HG03521 (cell line): ENCODE measurements around the gene SPRED1.
"Not testable (repeated sequence)": the region's sequence is repeated elsewhere in the genome, so short reads cannot be mapped to it uniquely, and the experiment has no call there.

Source experiments
- ATAC-seq: cut with Tn5 transposase; IDR thresholded peaks from one replicate; pipeline ENCODE4 v1.9.1; 2021; ENCODE audit warnings: mild to moderate bottlenecking, moderate library complexity; ENCODE audit not compliant: unreplicated experiment

Gene SPRED1

DNA sequence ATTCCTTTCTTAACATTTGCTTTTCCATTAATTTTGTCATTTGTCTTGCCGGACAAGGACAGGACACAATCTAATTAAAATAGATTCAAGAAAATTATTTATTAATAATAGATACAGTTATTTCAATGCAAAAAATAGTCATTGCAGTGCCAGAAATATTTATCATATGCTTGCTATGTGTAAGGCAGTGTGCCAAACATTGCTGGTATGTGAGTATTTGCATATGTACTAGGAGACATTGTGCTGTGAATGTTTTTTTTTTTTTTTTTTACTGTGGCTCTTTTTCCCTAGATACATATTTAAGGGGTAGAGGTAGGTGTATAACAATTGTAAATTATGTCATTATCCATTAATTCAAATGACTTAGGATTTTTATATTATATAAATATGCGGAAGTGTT, 23.3 kb downstream of the SPRED1 start:
- ATAC-seq: no peak

DNA sequence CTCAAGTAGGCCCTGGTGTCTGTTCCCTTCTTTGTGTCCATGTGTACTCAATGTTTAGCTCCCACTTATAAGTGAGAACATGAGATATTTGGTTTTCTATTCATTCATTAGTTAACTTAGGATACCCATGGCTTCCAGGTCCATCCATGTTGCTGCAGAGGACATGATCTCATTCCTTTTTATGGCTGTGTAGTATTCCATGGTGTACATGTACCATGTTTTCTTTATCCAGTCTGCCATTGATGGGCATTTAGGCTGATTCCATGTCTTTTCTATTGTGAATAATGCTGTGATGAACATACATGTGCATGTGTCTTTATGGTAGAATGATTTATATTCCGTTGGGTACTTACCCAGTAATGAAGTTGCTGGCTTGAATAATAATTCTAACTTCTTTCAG, 24.6 kb downstream of the SPRED1 start:
- not testable (repeated sequence) for ATAC-seq

DNA sequence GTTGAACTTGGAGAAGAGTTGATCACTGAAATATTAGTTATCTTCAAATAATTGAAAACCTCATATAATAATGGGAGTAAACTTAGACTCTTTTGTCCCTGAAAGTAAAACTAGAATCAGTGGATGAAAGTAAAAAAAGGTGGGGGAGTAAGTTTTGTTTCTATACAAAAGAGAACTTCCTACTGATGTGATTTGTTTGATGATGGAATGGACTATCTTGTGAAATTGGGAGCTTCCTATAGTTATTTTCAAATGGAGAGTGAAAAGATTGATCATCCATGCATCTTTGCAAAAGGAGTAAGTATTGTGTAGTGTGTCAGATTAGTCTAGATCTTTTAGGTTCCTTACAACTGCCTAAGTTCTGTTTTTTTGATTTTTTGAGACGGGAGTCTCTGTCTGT, 28.4 kb downstream of the SPRED1 start:
- no peak for ATAC-seq

DNA sequence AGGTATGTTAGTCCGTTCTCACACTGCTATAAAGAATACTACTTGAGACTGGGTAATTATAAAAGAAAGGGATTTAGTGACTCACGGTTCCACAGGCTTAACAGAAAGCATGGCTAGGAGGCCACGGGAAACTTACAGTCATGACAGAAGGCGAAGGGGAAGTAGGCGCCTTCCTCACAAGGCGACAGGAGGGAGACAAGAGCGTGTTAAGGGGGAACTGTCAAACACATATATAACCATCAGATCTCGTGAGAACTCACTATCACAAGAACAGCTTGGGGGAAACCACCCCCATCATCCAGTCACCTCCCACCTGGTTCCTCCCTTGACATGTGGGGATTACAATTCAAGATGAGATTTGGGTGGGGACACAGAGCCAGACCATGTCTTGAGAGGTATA, 30.4 kb downstream of the SPRED1 start:
- ATAC-seq: no peak

DNA sequence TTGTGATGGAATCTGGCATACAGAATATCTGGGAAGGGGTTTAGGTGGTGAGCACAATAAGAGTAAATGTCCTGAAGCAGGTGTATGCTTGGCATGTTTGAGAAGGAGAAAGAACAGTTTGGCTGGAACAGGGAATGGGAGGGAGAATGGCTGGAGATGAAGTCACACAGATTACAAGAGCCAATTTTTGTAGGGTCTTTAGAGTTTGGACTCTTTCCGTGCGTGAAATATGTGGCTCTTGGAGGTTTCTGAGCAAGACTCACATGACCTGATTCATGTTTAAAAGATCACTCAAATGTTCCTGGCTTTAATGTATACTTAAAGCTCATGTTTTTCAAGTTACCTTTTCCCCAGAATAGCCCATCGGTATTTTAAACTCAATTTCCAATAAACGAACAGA, 32.8 kb downstream of the SPRED1 start:
- ATAC-seq: no peak

DNA sequence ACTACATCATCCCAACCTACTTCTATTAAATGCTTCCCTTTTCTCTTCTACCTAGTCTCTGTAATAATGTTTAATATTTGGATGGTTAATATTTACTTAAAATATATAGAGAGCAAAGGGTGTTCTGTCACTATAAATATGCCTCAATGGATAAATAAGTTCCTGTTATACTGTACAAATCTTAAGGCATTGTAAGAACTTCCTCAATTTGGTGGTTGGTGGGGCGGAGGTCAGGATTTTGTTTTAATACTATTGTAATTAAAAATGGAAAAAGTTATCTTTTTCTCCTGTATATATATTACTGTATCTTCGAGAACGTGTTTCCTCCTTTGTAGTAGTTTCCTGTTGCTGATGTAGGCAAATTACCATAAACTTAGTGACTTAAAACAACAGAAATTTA, 41.5 kb downstream of the SPRED1 start:
- ATAC-seq: no peak

DNA sequence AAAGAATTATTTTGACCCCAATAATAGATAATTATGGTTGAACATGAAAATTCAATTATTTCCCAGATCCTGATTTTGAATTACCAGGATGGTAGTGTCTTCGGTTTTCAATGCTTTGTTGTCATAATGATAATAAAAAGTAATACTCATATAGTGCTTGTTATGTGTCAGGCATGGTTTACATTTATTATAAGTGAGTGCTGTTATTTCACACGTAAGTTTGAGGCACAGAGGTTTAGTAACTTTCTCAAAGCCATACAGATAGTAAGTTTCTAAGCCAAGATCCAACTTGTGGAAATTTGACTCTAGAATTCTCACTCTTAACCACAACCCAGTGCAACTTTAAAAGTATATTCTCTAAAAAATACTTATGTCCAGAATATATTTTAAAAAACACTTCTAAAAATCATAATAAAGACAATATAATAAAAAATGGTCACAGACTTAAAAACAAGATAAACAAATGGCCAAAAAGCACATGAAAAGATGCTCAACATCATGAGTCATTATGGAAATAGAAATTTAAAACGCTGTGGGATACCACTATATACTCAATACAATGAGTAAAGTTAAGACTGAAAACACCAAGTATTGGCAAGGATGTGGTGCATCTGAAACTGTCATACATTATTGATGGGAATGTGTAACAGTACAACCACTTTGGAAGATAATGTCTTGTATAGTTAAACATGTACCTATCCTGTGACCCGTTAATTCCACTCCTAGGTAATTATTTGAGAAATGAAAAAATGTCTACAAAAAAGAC, 45.2 kb downstream of the SPRED1 start:
- ATAC-seq: no peak

DNA sequence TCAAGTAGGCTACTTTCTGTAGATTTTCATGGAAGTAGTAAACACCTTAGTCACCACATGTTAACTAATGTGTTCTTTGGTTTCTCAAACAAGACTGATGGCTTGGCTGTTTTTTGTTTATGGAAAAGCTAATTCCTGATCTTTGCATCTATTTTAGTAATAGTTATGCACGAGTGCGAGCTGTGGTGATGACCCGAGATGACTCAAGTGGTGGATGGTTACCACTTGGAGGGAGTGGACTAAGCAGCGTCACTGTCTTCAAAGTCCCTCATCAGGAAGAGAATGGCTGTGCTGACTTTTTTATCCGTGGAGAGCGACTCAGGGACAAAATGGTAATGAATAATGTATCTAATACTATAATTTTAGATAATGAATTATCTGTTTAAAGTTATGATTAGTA, 46.6 kb downstream of the SPRED1 start:
- no peak for ATAC-seq

DNA sequence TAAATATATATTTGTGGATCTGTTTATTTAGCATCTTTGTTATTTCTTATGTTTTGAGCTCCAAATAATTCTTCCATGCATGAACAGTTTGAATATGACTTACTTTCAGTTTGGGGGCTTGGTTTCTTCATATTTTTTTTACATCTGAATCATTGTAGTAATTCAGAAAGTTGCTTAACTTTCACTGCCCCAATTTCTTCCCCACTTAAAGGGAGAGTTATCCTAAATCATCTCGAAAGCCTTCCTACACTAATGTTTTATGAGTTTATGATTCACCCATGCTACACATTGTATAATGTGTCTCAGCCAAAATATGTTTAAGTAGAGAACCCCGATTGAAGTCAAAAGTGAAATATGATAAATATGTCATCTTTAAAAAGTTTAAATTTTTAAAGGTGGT, 47.8 kb downstream of the SPRED1 start:
- ATAC-seq: no peak

DNA sequence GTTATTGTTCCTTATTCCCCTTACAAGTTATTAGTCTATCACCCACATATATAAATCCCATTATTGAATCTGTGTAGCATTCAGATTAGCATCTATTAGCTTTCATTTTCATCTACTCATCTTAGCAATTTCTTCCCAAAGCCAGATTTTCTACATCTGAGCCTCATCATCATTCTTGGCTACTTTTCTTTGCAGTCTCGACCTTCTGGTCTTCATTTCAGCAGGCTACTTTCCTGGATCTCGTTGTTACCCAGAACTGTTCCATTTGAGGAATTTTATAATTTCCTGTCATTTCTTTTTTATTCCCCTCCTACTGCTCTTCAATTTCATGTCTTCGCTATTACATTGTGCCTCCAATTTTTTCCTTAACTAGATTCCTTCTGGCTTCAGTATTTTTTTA, 51.8 kb downstream of the SPRED1 start:
- ATAC-seq: no peak

DNA sequence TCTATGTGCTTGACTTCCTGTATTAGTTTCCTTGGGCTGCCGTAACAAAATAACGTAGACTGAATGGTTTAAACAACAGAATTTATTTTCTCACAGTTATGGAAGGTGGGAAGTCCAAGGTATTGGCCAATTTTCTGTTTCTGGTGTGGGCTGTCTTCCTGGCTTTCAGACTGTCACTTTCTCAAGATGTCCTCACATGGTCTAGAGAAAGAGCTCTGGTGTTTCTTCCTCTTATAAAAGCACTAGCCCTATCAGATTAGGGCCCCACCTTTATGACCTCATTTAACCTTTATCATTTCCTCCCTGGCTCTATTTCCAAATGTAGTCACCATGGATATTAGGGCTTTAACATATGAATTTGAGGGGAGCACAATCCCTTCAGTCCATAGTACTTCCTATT, 54.6 kb downstream of the SPRED1 start:
- no peak for ATAC-seq

DNA sequence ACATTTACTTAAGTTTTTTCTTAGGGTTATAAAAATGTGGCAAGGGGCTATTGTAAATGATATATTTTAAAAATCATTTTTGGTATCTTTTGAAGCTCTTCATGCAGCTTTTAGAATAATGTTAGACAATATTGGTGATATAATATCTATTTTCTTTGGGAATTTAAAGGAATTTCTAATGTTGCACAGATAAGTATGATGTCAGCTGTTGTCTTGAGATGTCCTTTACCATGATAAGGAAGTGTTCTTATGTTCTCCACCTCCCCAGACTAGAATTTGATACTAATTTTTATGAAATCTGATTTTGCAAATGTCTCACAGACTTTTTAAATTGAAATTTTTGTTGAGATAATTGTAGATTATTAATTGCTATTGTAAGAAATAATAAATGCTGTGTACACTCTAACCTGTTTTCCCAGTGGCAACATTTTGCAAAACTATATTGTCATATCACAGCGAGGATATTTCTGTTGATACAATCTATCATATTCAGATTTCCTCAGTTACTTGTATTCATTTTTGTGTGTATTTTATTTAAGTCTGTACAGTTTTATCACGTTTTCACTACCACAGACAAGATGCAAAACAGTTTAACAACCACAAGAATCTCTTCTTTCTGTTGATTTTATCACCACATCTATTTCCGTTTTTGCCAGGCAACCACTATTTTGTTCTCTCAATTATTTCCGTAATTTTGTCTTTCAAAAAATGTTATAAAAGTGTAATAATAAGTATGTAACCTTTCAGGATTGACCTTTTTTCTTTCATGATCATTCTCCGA, 55.4 kb downstream of the SPRED1 start:
- no peak for ATAC-seq

DNA sequence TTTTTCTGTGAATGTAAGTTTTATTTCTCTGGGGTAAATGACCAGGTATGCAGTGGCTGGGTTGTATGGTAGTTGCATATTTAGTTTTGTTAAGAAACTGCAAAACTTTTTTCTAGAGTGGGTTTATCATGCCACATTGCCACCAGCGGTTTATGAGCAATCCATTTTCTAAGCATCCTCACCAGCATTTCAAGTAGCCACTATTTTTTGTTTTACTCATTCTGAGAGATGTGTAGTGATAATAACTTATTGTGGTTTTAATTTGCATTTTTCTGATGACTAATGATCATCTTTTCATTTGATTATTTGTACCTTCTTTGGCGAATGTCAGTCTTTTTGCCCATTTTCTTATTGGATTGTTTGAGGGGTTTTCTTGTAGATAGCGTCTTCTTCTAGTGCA, 56.2 kb downstream of the SPRED1 start:
- no peak for ATAC-seq

DNA sequence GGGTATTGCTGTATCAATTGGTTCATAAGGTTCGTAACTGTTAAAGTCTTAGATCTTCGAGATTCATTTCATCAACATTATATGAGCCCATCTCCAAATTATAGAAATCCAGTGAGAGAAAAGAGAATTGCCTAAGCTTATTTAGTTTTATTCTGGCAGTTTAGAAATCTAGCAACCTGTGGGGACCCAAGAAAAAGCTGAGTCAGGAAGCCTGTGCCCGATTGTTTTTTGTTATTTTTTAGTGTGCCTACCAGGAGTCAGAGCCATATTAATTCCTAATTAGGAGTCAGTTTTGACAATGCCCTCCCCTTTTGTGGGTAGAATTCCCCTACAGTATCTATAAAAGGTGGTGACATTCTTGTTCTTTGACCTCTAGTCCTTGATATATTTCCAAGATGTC, 59.6 kb downstream of the SPRED1 start:
- ATAC-seq: no peak

DNA sequence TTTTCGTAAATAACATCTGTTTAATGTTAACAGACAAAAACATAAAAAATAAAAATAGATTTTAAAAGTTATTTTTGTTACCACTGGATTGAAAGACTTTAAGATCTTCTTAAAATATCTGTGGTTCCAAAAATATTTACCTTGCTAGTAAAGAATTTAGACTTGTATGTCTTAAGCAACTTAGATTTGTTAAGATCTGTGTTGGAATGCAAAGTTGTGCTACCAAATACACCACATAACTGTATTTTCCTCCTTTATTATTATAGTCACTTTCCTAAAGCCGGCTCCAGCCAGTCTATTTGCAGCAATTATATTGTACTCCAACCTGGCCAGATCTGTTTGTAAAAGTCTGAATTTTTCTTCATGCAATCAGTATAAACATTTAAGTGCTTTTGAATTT, 63.7 kb downstream of the SPRED1 start:
- no peak for ATAC-seq

DNA sequence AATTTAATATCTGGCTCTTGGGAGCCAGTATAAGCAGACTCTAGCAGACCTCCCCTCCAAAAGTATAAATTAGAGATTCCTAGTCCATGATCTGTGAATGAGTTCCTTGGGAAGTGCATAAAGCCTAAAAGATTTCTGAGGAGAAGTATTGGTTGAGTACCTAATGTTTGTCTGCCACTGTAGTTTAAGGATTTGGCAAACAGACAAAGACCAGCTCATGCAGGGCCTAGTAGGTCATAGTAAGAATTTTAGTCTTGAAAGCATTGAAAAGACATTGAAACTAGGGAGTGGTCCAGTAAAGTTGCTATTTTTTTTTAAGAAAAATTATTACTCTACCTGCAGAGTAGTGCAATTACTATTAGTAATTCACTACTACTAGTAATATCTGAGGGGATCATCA, 67.5 kb downstream of the SPRED1 start:
- ATAC-seq: no peak

DNA sequence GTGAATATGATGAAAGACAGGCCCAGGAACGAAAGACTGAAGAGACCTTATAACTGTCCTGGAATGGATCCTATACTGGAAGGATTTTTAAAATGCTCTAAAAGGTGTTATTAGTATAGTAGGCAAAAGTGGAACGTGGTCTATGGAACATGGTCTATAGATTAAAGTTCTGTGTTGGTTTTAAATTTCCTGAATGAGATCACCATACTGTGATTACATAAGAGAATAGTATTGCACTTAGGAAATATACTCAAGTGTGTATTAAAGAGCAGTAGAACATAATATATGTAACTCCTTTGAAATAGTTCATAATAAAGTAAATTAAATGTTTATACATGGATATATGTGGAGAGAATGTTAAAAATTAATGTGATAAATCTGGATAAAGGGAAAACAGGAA, 68.2 kb downstream of the SPRED1 start:
- no peak for ATAC-seq

DNA sequence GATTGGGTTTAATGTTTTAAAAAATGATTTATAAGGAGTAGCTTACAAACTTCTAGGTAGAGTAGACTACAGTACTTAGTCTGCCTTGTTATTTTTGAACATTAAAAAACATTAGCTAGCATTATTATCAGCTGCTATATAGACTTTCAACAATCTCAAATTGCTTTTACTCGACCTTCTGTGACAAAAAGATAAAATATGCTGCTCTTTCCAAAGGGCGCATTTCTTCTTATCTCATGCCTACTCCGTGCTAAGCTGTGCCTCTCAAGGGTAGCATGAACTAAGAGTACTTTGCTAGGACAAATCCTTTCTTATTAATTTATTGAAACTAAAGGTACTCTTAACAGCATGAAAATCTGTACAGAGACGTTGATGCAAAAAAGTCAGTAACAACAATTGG, 71.3 kb downstream of the SPRED1 start:
- ATAC-seq: no peak

DNA sequence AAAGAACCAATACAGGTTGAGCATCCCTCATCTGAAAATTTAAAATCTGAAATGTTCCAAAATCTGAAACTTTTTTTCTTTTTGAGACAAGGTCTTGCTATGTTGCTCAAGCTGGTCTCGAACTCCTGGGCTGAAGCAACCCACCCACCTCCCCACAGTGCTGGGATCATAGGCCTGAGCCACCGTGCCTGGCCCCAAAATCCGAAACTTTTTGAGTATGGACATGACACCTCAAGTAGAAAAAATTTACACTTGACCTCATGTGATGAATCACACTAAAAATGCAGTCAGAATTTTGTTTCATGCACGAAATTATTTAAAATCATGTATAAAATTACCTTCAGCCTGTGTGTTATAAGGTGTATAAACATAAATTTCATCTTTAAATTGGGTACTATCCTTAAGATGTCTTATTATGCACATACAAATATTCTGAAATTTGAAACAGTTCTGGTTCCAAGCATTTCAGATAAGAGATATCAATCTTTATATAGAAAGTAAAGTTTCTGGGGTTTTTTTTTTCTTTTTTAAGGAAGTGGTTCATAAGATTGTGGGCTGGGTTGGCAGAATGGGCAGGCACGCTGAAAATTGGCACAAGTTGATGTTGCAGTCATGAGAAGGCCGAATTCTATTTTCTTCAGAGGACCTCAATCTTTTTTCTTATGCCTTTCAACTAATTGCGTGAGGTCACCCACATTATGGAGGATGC, 72.5 kb downstream of the SPRED1 start:
- ATAC-seq: no peak

DNA sequence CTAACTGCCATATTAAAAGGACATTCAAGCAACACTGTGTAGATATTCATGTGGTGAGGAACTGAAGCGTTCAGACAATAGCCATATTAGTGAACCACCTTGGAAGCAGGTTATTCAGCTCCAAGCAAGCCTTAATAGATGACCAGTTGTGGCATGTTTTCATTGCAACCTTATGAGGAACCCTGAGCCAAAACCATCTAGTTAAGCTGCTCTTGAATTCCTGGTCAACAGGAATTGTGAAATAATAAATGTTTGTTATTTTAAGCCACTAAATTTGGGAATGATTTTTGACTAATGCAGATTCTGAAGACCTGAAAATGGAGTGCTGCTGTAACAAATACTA, 73.0 kb downstream of the SPRED1 start:
- no peak for ATAC-seq

DNA sequence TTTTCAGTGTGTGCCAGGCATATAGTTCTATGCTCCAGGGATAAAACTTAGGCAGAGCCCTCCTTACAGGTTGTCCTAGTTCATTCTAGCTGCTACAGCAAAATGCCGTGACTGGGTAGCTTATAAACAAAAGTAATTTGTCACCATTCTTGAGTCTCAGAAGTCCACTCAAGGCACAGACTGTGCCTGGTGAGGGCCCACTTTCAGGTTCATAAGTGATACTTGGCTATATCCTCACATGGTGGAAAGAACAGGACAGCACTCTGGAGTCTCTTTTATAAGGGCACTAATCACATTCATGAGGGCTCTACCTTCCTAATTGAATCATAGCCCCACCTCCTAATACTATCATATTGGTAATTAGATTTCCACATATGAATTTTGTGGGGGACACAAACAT, 80.1 kb downstream of the SPRED1 start:
- ATAC-seq: no peak

DNA sequence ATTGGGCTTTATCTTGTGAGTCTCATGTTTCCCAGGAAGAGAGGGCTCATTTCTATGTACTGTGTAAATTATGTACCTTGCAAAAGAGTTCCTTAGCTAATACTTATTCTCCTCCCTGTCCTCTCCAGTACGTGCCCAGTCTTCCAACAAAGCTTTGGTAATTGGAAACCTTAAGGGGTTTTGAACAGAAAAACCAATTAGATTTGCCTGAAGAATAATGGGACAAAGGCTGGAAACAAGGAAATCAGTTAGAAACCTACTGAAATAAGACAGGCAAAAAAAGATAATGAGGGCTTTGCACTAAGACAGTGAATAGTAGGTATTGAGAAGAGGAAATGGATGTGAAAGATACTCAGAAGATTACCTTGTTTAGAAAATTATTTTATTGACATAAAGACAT, 82.5 kb downstream of the SPRED1 start:
- no peak for ATAC-seq
